Measurements from ENCODE around the gene NDFIP2. TPM values are rescaled to one million over a fixed set of nuclear protein-coding genes. Genes with fewer than 3 reads are reported as not detected.
A peak's percentile ranks its signal among the peaks of the same experiment; 100 is the strongest.

Gene NDFIP2
- 1 to 10 TPM; 2.6 to 9.6 (median 3.6) TPM for total RNA-seq
- 5.4 TPM for total RNA-seq (2013)

- ATAC-seq (peak; percentile 72 to 88 (median 82)), DNase-seq (peak; percentile 83 to 89)
- H3K9me3 ChIP-seq (ENCODE audit: control insufficient read depth, insufficient read depth, low read length): no peaks in the 10 kb centered on the region
- H3K36me3 ChIP-seq (ENCODE audit: control insufficient read depth, insufficient read depth, low read length): no peaks in the 10 kb centered on the region
- H3K36me3 Mint-ChIP-seq: peaks cover 8% of the 10 kb centered on the region
- peak within 1 kb of the TSS; percentile 79 for H3K4me3 ChIP-seq (ENCODE audit: low read length)
- TF ChIP-seq CTCF (IDR thresholded peaks at IDR 0.05): no peak
- no peaks in the 10 kb centered on the region for H3K9me3 Mint-ChIP-seq
- H3K27ac ChIP-seq (ENCODE audit: low read length): peak within 1 kb of the TSS; percentile 31
- peaks cover 15 to 26% of the 10 kb centered on the region in 2 donors for H3K27me3 Mint-ChIP-seq (ENCODE audit: low read depth in 2 of 2)
- H3K4me3 Mint-ChIP-seq: peak within 1 kb of the TSS; percentile 96
- H3K27ac Mint-ChIP-seq: peak within 1 kb of the TSS; percentile 90 to 96
- intact Hi-C loops (cut with micrococcal nuclease): loop anchor here (1.0 to 5.0 kb wide), 3 partner anchors 30 to 996 kb away; no protein-coding TSS in a partner anchor
- WGBS (ENCODE audit: insufficient coverage): under 1% methylated on average over 74 of the region's 74 CpGs
- peaks cover 11% of the 10 kb centered on the region for H3K4me1 ChIP-seq (ENCODE audit: control insufficient read depth, insufficient read depth, low read length)
- H3K4me1 Mint-ChIP-seq: peaks cover 40 to 47% of the 10 kb centered on the region in 2 donors
- peaks cover 26% of the 10 kb centered on the region for H3K27me3 ChIP-seq (ENCODE audit: control insufficient read depth, insufficient read depth, low read length)
These were observed at the start of gene NDFIP2 for GRCh38 chr13:79480954-79481684. NDFIP2 (plus strand) TSS chr13:79481155; CDS start chr13:79481204, 49 bp downstream.

GRCh38 chr13:79432086-79432485 is 48.9 kb upstream of the NDFIP2 start:
- Mint-ChIP-seq H3K27me3 (ENCODE audit: low read depth in 2 of 2) (no peaks in the 10 kb centered on the region), H3K9me3 (no peaks in the 10 kb centered on the region), H3K4me3 (no peak overlapping the region), H3K36me3 (no peaks in the 10 kb centered on the region), H3K27ac (no peak overlapping the region), H3K4me1 (no peaks in the 10 kb centered on the region)
- no peaks in the 10 kb centered on the region for H3K9me3 ChIP-seq (ENCODE audit: control insufficient read depth, insufficient read depth, low read length)
- H3K4me1 ChIP-seq (ENCODE audit: control insufficient read depth, insufficient read depth, low read length): no peaks in the 10 kb centered on the region
- H3K4me3 ChIP-seq (ENCODE audit: low read length): no peak overlapping the region
- intact Hi-C loops (cut with micrococcal nuclease): no loop called here
- DNase-seq (no peak), ATAC-seq (no peak)
- no peaks in the 10 kb centered on the region for H3K36me3 ChIP-seq (ENCODE audit: control insufficient read depth, insufficient read depth, low read length)
- no peak for TF ChIP-seq CTCF (IDR thresholded peaks at IDR 0.05)
- WGBS (ENCODE audit: insufficient coverage): 95% methylated on average over 6 of the region's 6 CpGs
- H3K27me3 ChIP-seq (ENCODE audit: control insufficient read depth, insufficient read depth, low read length): no peaks in the 10 kb centered on the region
- H3K27ac ChIP-seq (ENCODE audit: low read length): no peak overlapping the region

GRCh38 chr13:79432992-79433391 is 48.0 kb upstream of the NDFIP2 start:
- intact Hi-C loops (cut with micrococcal nuclease): no loop called here
- no peak overlapping the region for H3K27ac ChIP-seq (ENCODE audit: low read length)
- no peak for DNase-seq
- no peaks in the 10 kb centered on the region for H3K36me3 ChIP-seq (ENCODE audit: control insufficient read depth, insufficient read depth, low read length)
- Mint-ChIP-seq H3K9me3 (no peaks in the 10 kb centered on the region), H3K27me3 (ENCODE audit: low read depth in 2 of 2) (no peaks in the 10 kb centered on the region), H3K4me3 (no peak overlapping the region), H3K4me1 (no peaks in the 10 kb centered on the region), H3K27ac (no peak overlapping the region), H3K36me3 (no peaks in the 10 kb centered on the region)
- no peaks in the 10 kb centered on the region for H3K4me1 ChIP-seq (ENCODE audit: control insufficient read depth, insufficient read depth, low read length)
- no peaks in the 10 kb centered on the region for H3K9me3 ChIP-seq (ENCODE audit: control insufficient read depth, insufficient read depth, low read length)
- 94% methylated on average over 11 of the region's 11 CpGs for WGBS (ENCODE audit: insufficient coverage)
- TF ChIP-seq CTCF (IDR thresholded peaks at IDR 0.05): no peak
- no peaks in the 10 kb centered on the region for H3K27me3 ChIP-seq (ENCODE audit: control insufficient read depth, insufficient read depth, low read length)
- ATAC-seq: no peak
- H3K4me3 ChIP-seq (ENCODE audit: low read length): no peak overlapping the region

- Histone ChIP-seq H3K4me3 (ENCODE audit: low read length) (no peak overlapping the region), H3K36me3 (ENCODE audit: control insufficient read depth, insufficient read depth, low read length) (no peaks in the 10 kb centered on the region), H3K27ac (ENCODE audit: low read length) (no peak overlapping the region), H3K27me3 (ENCODE audit: control insufficient read depth, insufficient read depth, low read length) (no peaks in the 10 kb centered on the region), H3K9me3 (ENCODE audit: control insufficient read depth, insufficient read depth, low read length) (no peaks in the 10 kb centered on the region), H3K4me1 (ENCODE audit: control insufficient read depth, insufficient read depth, low read length) (no peaks in the 10 kb centered on the region)
- Mint-ChIP-seq H3K36me3 (no peaks in the 10 kb centered on the region), H3K27ac (no peak overlapping the region), H3K9me3 (no peaks in the 10 kb centered on the region), H3K4me3 (no peak overlapping the region), H3K4me1 (no peaks in the 10 kb centered on the region), H3K27me3 (ENCODE audit: low read depth in 2 of 2) (no peaks in the 10 kb centered on the region)
- DNase-seq: no peak
- intact Hi-C loops (cut with micrococcal nuclease): no loop called here
- 100% methylated on average over 1 of the region's 1 CpG for WGBS (ENCODE audit: insufficient coverage)
- no peak for ATAC-seq
- no peak for TF ChIP-seq CTCF (IDR thresholded peaks at IDR 0.05)
These were observed 46.4 kb upstream of the NDFIP2 start for GRCh38 chr13:79434556-79434955.
